Keratinocyte (primary cell): ENCODE results near the gene HYAL1.

Experiments
- EZH2 ChIP-seq: IDR thresholded peaks from one replicate; pipeline ENCODE4 v1.6.1; 2012; ENCODE audit warnings: inconsistent platforms, mild to moderate bottlenecking, low read length, moderate library complexity
- TF ChIP-seq, protein P1 (sequence below), 3 experiments: IDR thresholded peaks in 1 of 3; conservative IDR thresholded peaks in 1 of 3; optimal IDR thresholded peaks in 1 of 3; 2 replicates in 2 of 3; 3 replicates in 1 of 3; pipeline versions ENCODE3 to v1.5.1; 2011; ENCODE audit warnings: low read length in 3 of 3, mild to moderate bottlenecking in 3 of 3, moderate library complexity in 2 of 3, control low read depth in 1 of 3, inconsistent platforms in 1 of 3; ENCODE audit not compliant: insufficient read depth in 2 of 3; ENCODE audit errors: extremely low read depth in 1 of 3

DNA sequence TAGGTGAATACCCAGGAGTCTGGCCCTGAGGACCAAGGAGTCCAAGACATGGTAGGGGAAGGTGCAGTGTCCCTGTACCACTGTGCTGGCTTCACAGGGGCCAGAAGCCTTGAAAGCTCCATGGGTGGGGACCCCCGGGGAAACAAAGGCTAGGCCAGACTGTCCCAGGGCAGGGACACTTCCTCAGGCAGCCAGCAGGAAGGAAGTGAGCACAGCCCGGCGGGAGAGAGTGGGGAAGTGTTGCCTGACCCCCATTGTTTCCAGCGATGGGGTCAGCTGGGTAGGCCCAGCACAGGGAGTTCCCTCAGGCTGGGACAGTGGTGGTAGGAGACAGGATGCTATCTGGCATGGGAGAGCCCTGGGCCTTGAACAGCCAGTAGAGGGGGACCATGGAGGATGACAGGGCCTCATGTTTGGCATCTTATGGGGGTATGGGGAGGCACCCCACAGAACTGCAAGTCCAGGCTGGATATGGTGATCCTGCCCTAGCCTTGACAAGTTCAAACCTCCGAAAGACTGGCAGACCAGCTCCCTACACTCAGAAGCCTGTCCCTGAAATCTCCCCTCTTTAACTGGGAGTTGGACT, 20.3 kb upstream of the HYAL1 start:
- TF ChIP-seq, protein P1, sequence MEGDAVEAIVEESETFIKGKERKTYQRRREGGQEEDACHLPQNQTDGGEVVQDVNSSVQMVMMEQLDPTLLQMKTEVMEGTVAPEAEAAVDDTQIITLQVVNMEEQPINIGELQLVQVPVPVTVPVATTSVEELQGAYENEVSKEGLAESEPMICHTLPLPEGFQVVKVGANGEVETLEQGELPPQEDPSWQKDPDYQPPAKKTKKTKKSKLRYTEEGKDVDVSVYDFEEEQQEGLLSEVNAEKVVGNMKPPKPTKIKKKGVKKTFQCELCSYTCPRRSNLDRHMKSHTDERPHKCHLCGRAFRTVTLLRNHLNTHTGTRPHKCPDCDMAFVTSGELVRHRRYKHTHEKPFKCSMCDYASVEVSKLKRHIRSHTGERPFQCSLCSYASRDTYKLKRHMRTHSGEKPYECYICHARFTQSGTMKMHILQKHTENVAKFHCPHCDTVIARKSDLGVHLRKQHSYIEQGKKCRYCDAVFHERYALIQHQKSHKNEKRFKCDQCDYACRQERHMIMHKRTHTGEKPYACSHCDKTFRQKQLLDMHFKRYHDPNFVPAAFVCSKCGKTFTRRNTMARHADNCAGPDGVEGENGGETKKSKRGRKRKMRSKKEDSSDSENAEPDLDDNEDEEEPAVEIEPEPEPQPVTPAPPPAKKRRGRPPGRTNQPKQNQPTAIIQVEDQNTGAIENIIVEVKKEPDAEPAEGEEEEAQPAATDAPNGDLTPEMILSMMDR (optimal IDR thresholded peaks at IDR 0.05 in 1 of 3, IDR thresholded peaks at IDR 0.05 in 1 of 3, conservative IDR thresholded peaks at IDR 0.05 in 1 of 3; ENCODE audit: extremely low read depth in 1 of 3, insufficient read depth in 2 of 3, low read length in 3 of 3): no peak
- no peak for TF ChIP-seq EZH2
